GM18909 (cell line): Measurements from ENCODE around the gene MICU1.
"Not testable (repeated sequence)": the region's sequence is repeated elsewhere in the genome, so short reads cannot be mapped to it uniquely, and the experiment has no call there.

ENCODE experiments used
- ATAC-seq: cut with Tn5 transposase; IDR thresholded peaks from one replicate; pipeline ENCODE4 v1.9.1; 2021; ENCODE audit warnings: mild to moderate bottlenecking; ENCODE audit not compliant: unreplicated experiment, poor library complexity

The MICU1 gene

GRCh38 chr10:72625608-72626443 is at the start of gene MICU1:
Gene MICU1 (minus strand): TSS chr10:72626079. CDS start chr10:72566793, 59,286 bp downstream.
- peak; percentile 95 for ATAC-seq

GRCh38 chr10:72674174-72674573 is 48.3 kb upstream of the MICU1 start:
- ATAC-seq, result not testable (repeated sequence)

GRCh38 chr10:72673280-72673679 is 47.4 kb upstream of the MICU1 start:
- ATAC-seq, result no peak

GRCh38 chr10:72667207-72667864 is 41.5 kb upstream of the MICU1 start:
- no peak for ATAC-seq

- no peak for ATAC-seq
These were observed 40.0 kb upstream of the MICU1 start for GRCh38 chr10:72665925-72666324.

- no peak for ATAC-seq
These were observed 38.1 kb upstream of the MICU1 start for GRCh38 chr10:72663971-72664370.

- ATAC-seq, result no peak
These were observed 35.6 kb upstream of the MICU1 start for GRCh38 chr10:72661431-72661830.

- no peak for ATAC-seq
These were observed 34.3 kb upstream of the MICU1 start for GRCh38 chr10:72660220-72660619.

GRCh38 chr10:72659694-72660093 is 33.8 kb upstream of the MICU1 start:
- no peak for ATAC-seq

- ATAC-seq, result no peak
These were observed 33.0 kb upstream of the MICU1 start for GRCh38 chr10:72658696-72659400.

GRCh38 chr10:72654720-72655119 is 28.8 kb upstream of the MICU1 start:
- no peak for ATAC-seq

GRCh38 chr10:72653383-72654096 is 27.7 kb upstream of the MICU1 start:
- no peak for ATAC-seq

- no peak for ATAC-seq
These were observed 23.4 kb upstream of the MICU1 start for GRCh38 chr10:72649291-72649690.

- no peak for ATAC-seq
These were observed 22.4 kb upstream of the MICU1 start for GRCh38 chr10:72648301-72648700.

GRCh38 chr10:72646971-72647370 is 21.1 kb upstream of the MICU1 start:
- ATAC-seq, result not testable (repeated sequence)

- ATAC-seq, result no peak
These were observed 19.5 kb upstream of the MICU1 start for GRCh38 chr10:72645263-72645858.

- no peak for ATAC-seq
These were observed 16.4 kb upstream of the MICU1 start for GRCh38 chr10:72642318-72642717.

- ATAC-seq, result no peak
These were observed 13.6 kb upstream of the MICU1 start for GRCh38 chr10:72639441-72639873.

GRCh38 chr10:72638586-72639440 is 12.9 kb upstream of the MICU1 start:
- no peak for ATAC-seq
